Measurements from ENCODE around the gene SLC25A15.
"Not testable (repeated sequence)": the region's sequence is repeated elsewhere in the genome, so short reads cannot be mapped to it uniquely, and the experiment has no call there.

The SLC25A15 gene

DNA sequence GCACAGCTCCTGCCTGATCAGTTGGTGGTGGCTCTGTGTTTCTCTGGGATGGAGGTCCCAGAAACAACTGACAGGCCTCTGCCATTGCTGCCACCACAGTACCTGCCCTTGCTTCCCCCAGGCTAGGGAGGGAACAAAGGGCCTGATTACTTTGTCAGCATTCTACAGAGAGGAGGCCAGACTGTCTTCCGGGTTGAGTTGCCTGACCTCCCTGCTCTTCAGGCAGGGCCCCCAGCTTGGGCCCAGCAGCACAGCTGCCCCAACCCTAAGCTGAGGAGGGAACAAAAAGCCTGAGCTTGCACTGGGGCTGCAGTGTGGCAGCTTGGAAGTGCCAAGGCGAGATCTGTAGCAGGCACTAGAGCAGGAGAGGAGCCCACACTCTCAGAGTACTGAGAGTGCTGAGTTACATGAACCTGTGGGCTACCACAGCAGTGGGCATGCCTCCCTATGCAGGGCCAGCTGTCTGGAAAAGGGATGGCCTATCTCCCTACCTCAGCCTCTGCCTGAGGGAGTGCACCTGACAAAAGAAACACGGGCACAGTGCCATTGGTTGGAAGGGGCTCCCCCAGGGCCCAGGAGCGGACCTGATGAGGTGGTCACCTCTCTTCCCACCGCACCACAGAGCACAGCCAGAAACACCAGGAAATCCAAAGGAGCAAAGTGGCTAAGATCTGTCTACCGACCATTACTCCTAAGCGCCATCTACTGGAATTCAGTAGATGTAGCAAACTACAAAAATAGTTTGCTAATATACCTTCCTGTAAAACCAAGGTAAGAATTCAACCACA lies 24.4 kb downstream of the SLC25A15 start:
- no peak for DNase-seq (ENCODE audit: low read depth, low spot score)

DNA sequence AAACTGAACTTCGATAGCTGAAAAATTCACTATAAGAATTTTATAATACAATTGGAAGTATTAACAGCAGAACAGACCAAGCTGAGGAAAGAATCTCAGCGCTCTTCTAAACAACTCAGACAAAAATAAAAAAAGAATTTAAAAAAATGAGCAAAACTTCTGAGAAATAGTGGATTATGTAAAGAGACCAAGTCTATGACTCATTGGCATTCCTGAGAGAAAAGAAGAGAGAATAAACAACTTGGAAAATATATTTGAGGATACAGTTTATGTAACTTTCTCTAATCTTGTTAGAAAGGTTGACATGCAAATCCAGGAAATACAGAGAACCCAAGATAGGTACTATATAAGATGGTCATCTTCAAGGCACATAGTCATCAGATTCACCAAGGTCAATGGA lies 25.4 kb downstream of the SLC25A15 start:
- no peak for DNase-seq (ENCODE audit: low read depth, low spot score)

DNA sequence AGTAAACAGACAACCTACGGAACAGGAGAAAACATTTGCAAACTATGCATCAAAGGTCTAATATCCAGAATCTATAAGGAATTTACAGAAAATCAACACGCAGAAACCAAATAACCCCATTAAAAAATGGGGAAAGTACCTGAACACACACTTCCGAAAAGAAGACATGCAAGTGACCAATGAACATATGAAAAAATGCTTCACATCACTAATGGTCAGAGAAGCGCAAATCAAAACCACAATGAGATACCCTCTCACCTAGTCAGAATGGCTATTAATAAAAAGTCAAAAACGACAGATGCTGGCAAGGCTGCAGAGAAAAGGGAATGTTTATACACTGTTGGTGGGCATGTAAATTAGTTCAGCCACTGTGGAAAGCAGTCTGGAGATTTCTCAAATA lies 29.5 kb downstream of the SLC25A15 start:
- DNase-seq (ENCODE audit: low read depth, low spot score), result no peak

DNA sequence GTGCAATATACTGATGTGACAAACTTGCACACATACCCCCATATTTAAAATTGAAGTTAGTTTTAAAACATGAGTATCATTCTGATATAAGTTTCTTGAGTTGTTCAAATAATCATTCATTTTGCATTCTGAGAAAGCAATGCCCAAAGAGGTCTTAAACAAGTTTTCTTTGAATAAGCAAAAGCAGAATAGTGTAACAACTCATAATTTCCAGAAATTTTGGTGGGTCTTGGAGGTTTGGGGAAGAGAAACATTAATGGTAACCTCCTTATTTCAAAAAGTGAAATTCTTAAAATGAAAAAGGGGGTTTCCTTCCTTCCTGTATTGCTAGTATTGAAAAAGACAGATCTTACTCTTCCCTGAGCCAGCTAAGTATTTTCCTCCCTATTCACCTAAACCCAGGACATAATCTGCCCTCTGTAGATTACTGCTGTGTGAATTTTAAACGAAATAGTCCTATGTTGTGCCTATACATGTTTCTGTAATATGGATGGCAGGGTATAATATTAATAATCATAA lies 30.4 kb downstream of the SLC25A15 start:
- no peak for DNase-seq (ENCODE audit: low read depth, low spot score)

DNA sequence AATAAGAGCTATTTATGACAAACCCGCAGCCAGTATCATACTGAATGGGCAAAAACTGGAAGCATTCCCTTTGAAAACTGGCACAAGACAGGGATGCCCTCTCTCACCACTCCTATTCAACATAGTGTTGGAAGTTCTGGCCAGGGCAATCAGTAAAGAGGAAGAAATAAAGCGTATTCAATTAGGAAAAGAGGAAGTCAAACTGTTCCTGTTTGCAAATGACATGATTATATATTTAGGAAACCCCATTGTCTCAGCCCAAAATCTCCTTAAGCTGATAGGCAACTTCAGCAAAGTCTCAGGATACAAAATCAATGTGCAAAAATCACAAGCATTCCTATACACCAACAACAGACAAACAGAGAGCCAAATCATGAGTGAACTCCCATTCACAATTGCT lies 50.3 kb downstream of the SLC25A15 start:
- DNase-seq (ENCODE audit: low read depth, low spot score), result not testable (repeated sequence)

DNA sequence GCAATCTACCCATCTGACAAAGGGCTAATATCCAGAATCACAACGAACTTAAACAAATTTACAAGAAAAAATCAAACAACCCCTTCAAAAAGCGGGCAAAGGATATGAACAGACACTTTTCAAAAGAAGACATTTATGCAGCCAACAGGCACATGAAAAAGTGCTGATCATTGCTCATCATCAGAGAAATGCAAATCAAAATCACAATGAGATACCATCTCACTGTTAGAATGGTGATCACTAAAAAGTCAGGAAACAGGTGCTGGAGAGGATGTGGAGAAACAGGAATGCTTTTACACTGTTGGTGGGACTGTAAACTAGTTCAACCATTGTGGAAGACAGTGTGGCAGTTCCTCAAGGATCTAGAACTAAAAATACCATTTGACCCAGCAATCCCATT lies 51.5 kb downstream of the SLC25A15 start:
- DNase-seq (ENCODE audit: low read depth, low spot score), result not testable (repeated sequence)

Data from brain pericyte (primary cell).